HG02798 (cell line): ENCODE data around the gene TMEM272.

Experiments used
- ATAC-seq: cut with Tn5 transposase; IDR thresholded peaks from one replicate; pipeline ENCODE4 v1.9.1; 2021; ENCODE audit warnings: mild to moderate bottlenecking; ENCODE audit not compliant: unreplicated experiment, poor library complexity

Gene TMEM272

DNA sequence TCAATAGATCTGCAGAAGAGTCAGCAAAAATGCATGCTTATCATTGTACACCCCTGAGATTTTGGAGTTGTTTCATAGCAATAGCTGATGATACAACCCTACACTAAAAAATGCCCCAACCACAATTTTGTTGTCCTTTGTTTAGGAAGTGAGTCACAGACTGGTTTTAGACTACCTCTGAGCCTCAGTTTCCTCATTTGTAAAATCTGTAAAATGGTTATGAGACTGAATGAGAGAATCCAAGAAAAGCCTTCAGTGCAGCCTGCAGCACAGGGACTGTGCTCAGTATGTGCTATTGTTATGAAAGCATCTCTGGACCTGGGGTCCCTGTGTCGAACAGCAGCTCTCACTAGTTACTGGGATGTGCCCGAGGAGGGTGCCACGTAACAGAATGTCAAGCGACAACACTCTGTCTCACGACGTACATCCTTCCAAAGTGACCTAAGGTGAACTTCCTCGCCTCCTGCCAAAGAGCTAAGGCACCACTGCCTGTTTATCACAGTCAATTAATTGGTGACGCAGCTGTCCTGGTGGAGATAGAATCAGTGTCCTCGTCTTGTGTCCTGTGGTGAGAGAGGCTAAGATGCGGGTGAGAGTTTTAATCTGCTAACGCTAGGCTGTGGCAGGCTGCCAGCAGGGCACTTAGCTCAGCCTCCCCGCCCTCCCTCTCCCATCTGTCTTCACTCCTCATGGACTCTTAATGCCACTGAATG is 59.1 kb downstream of the TMEM272 start:
- ATAC-seq, result no peak

DNA sequence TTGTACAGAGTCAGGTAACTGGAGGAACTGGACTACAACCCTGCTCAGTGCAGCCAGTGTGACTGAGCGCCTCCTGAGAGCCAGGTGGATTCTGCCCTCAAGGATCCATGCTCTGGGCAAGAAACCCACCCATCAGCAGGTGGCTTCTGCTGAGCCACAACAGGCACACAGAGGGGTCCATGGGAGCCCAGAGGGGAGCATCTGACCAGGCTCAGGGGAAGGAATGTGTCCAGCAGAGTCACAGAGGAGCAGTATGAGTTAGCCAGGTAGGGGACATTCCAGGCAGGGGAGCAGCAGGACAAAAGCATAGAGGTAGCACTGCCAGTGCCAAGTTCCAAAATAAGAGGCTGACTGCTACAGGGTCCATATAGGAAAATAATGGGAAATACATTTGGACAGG is 60.9 kb downstream of the TMEM272 start:
- ATAC-seq, result no peak

DNA sequence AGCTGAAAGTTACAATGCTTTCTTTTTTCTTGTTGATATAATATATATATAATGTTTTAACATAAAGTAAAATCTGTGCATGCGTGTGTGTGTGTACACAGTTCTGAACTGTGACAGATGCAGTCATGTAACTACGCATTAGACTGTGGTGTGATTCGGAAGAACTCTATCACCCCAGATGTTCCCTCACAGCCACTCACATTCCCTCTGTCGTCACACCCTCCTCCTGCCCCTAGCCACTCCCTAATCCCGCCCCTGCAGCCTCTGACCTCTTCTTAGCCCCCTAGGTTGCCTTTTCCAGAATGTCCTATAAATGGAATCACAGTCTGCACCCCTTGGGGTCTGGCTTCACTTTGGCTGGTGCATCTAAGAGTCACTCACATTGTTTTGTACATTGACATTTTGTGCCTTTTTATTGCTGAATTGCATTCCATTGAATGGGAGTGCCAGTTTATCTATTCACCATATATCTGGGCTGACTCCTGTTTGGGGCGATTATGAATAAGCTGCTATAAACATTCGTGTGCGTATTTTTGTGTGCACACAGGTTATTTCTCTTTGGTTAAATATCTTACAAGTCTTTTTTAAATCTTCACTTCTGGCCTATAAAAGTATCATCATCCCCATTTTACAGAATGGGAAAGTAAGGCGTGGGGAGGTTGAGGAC is 61.4 kb downstream of the TMEM272 start:
- ATAC-seq, result no peak

DNA sequence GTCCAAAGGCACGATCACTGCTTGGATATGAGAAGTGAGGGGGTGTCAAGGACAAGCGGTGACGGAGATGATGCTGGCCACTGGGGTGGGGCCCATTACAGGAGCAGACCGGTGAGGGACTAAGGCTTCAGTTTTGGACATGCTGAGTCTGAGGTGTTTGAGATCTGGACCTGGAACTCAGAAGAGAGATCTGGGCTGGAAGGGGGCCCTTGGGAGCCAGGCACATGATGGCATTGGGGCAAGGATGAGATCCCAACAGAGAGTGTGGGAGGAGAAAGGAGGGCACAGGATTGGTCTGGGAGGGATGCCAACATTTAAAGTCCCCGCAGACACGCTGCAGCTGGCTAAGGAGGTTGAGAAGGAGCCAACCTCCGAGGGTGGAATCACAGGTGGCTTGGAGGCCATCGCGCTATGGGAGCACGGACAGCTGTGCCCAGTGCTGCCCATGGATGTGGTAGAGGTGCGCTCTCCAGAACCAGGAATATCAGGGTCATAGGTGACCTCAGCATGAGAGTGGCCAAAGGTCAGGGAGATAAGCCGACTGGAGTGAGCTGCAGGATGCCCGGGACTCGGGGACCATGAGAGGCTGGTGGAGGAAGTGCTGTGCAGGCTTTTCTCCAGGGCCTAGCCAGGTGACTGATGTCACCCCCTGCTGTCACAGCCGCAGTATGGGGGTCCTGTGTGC is 62.8 kb downstream of the TMEM272 start:
- no peak for ATAC-seq

DNA sequence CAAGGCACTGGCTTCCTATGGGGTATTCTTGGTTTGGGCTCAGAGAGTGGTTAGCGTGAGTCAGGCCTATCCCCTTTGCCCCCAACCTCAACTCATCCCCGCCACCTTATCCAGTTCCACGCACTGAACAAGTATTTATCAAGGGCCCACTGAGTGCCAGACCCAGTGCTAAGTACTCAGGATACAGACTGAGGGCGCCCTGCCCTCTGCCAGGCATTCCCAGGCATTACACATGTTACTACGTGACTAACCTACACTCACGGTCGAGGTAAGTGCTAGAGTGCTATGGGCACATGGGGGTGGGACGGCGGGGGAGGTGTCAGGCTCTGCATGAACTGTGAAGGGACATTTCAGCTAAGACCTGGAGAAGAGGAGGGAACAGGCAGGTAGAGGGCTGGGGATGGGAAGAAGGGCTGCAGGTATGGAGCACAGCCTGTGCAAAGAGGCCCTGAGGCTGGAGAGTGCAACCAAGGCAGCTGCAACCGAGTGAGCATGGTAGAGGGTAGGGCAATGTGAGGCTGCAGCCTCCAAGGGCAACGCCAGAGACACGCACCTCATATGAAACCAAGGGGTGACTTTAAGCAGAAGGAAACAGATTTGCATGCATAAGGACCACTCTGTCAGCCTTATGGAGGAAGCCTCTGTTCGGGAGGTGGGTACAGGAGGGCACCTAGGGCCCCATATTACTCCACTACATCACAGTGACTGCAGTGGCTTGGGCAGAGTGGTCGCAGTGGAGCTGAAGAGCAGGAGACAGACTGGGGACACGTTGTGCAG is 63.5 kb downstream of the TMEM272 start:
- peak; percentile 52 for ATAC-seq

DNA sequence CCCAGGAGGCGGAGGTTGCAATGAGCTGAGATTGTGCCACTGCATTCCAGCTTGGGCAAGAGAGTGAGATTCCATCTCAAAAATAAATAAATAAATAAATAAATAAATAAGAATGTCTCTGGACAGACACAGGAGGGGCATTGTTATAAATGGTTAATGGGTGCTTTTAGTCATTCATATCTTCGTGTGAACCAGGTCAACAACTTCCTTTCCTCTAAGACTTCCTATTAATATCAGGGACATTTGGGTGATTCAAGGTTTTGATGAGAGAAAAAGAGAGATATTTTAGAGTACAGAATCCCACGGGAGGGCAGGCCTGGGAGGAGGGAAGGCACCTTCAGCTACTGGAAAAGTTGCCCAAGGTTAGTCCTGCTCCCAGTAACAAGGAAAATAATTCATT is 64.9 kb downstream of the TMEM272 start:
- no peak for ATAC-seq

DNA sequence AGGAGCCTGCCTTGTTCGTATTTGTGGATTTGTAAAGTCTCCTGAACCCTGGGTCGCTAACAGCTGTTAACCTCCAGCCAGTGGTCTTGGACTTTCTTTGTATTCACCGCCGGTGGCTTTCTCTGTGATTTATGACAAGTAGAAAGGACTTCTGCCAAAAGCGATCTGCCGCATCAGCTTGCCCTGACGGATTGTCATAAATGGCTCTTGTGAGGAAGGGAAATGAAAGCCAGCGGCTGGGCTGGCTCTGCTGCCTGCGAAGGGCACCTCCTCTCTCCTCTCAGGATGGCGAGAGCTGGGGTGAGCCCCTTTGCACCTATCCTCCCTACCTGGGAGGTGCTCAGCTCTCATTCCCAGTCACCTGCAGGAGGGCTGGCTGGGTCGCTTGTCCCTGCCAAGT is 66.6 kb downstream of the TMEM272 start:
- ATAC-seq, result no peak

DNA sequence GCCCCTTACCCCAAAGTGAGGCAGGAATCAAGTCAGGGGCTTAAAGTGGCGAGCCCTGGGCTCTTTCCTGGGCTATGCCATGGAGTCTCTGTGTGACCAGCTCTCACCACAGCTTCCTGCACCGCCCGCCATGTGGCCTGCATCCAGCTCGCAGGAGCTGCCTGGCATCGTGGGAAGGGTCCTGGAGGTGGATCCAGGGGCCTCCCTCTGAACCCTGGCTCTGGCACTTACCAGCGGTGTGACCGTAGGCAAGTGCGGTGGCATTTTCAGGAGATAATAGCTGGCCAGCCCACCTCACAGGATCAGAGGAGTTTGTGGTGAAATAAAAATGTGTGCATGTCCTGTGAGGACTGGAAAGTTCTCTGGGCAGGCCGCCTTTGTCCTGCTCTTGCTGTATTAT is 67.1 kb downstream of the TMEM272 start:
- no peak for ATAC-seq

DNA sequence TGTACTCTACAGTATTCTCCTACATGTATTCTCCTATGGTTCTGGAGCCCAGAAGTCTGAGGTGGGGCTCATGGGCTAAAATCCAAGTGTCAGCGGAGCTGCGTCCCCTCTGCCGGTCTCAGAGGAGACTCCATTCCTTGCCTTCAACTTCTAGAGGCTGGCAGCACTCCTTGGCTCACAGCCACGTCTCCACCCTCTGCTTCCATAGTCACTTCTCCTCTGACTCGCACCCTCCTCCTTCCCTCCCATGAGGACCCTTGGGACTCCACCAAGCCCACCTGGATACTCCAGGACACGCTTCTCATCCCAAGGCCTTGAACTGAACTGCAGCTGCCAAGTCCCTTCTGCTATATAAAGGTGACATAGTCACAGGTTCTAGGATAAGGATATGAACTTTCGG is 68.8 kb downstream of the TMEM272 start:
- no peak for ATAC-seq

DNA sequence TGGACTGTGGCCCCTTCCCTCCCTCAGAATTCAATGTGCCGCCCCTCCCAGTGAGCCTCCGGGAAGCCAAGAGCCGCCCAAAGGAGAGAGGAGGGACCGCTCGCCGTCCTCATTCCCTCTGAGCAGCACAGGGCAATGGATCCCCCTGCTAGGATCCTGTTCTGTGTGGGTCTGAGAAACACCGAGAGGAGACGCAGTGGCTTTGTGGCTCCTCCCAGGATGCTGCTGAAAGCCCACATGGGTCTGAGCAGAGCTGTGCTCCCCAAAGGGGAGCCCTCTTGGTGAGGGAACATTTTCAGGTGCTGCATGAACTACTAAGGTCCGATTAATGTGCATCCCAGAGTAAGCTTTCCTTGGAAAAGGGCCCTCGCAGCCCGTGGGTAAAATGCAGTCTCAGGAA is 71.5 kb downstream of the TMEM272 start:
- ATAC-seq, result no peak

DNA sequence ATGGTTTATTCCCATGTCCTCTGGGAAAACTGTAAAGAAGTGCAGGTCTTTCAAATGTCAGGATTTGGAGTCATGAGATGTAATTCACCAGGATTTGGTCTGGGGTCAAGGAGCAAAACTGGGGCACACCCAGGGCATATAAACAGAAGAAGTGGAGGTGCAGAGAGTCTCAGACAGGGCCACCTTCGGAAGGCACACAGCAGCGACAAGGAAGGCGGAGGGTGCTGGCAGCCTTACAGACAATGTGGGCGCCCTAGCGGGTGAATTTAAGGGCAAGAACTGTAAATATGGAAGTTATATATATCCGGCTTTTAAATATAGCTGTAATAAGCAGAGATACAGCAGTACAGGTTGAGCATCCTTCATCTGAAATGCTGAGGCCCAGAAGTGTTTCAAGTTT is 72.2 kb downstream of the TMEM272 start:
- no peak for ATAC-seq

DNA sequence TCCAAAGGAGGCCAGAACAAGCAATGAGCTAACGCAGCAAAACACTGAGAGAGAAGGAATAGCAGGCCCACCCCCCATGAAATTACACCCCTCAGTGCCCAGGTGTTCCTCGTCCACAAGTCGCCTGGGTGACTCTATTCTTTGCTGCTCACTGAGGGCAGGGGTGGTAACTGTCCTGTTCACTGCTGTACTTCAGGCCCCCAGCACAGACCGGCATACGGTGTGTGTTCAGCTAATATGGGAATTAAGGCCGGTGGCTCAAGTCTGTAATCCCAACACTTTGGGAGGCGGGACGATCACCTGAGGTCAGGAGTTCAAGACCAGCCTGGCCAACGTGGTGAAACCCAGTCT is 72.9 kb downstream of the TMEM272 start:
- ATAC-seq, result no peak

DNA sequence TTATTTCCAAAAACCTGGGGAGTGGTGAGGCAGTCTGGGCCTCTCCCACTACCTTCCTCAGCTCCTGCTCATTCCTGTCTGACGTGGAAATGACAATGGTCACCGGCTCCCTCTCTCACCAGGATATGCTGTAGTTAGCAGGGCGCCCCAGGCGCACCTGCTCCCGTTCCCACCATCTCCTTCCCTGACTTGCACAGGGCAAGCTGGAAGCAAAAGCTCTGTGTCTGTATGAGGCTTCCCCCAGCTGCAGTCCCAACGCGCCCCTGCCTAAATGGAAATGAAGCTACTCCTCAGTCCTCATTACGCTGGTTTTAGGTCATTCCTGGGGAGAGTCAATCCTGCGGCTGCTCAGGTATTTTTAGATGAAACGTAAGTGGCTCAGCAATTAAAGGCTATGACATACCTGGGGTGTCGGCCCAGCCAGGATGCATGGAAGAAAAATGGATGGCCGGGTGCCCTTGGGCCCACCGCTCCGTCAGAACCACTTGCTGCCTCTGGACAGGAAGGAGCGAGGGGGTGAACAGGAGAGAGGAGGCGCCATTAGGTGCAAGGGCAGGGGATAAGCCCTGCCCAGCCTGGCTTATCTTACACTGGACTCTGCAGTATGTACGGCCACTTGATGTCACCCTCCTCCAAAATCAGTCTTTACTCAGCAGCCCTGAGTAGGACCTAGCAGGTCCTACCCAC is 73.4 kb downstream of the TMEM272 start:
- no peak for ATAC-seq

DNA sequence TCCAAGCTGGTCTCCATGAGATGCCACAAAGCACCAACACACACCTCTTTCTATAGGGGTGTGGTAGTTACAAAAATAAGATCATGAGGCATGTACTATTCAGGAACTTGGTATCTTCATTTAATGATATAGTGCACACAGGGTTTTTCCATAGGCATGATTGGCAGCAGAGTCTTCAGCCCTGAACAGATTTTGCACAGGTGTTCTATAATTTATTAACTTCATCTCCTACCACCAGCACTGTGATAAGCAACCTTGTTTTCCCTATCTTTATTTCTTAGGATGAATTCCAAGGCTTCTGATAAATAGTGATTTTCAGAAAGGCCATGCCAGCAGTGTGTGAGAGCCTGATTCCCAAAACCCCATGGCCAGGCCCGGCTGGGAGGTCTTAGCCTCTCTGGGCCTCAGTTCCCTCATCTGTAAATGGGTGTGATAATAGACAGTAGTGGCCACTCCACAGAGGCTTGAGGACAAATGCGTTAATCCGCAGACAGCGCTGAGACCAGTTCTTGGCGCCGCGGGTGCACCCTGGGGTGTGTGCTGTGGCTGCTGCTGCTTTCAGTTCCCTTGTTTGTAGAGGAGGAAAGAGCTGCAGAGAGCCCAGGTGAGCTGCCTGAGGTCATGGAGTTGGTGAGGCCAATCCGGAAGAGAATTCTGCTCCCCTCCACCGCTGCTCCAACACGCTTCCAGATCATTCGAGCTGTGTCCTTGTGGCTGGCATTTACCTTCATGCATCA is 74.1 kb downstream of the TMEM272 start:
- no peak for ATAC-seq

DNA sequence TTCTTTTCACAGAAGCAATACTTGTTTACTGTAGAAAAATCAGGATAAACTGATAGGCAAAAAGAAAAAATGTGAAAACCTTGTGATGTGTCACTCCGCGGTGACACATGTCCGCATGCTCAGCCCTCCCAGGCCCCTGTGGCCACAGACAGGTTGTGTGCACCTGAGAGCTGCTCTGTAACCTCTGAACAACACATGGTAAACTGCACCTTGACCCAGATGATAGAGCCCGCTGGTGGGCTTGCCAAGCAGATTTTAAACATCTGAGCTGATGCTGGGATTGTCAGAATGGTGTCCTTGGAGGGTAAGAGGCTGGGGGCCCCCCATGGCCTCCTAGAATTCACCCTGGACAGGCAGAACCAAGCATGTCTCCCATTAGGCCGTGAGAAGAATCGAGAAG is 74.8 kb downstream of the TMEM272 start:
- no peak for ATAC-seq

DNA sequence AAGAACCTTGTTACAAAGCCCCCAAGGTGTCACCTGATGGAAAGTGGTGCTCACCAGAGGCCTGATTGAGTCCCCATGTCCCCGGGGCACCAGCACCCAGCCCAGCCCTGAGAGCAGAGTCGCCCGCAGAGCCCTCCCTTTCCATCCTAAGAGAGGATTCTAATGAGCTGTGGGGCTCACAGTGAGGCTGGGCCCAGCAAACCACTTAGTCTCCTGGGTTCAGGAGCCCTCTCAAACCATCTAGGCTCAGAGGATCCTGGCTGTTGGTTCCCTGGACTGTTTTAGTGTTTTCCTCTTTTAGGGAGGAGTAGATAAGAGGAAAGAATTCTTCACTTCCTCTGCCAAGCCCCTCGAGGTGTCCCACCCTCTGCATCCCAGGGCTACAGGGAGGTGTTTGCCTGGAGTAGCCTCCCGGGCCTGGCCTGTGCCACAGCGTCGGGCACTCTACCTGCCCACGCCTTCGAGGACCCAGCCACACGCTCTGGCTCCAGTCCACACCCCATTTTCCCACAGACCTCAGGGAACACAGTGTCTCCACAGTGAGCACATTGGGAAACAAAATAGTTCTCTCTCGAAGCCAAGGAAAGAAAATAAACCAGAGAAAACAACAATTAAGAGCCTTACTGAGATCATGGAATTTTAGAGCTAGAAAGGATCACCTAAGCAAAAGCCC is 75.4 kb downstream of the TMEM272 start:
- ATAC-seq, result no peak

DNA sequence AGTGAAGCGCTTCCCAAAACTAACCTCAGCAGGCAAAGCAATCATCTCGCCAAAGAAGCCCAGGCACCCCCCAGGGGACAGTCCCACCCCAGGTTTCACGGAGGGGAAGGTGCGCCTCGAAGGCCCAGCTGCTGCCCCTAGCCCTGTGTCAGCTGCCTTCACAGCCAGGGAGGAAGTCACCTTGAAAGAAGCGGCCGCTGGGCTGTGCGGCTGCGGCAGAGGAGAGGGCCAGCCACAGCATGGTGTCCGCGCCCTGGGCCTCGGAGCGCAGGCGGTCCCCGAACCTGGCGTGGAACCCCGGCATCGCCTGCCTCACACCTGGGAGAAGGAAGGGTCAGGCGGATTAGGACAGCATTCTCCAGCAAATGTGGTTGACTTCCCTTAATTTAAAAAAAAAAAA is 76.0 kb downstream of the TMEM272 start:
- ATAC-seq, result no peak

DNA sequence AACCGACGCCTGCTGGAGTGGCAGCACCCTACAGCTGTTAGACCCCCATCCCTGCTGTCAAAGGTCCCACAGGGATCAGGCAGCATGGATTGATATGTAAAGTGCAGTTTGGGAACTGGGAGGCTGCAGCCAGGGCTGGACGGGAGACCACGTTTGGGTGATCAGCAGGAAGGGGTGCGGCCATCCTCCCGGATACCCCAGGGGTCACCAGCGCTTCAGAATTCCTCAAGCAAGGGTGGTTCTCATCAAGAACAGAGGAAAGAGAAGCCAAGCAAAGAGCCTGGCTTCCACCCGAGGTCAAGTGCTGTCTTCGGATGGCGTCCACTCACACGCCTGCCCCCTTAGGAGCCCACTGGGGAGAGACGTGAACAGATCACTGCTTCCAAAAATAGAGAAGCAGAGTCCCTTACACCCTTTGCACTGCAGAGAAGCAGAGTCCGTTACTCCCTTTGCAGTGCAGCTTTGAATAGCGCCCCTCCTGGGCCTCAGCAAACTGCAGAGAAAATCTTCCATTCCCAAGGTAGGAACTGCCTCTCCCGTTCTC is 76.5 kb downstream of the TMEM272 start:
- no peak for ATAC-seq

DNA sequence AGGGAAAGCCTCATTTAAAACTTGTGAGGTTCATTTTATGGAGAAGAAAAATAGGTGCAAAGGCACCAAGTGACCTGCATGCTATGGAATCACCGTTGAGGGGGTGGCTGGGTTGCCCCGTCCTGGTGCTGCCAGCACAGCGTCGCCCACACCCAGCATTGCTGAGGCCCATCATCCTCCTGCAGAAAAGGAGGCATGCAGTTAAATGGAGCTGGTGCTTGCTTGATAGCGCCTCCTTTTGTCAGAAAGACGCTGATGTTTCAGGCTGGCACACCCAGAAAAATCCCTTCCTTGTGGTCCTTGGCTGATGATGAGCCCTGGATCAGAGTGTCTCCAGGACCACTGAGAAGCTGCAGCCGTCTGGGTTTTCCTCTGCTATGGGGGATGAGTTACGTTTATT is 77.9 kb downstream of the TMEM272 start:
- ATAC-seq, result no peak
